ENCODE data around the gene GID4. TPM values are rescaled to one million over a fixed set of nuclear protein-coding genes. Genes with fewer than 3 reads are reported as not detected.

GID4 gene
- total RNA-seq, 1 donor: 5.9 TPM

Other genes starting within 250 kb of the GID4 start
- 59.2 TPM for gene SREBF1, start 202.4 kb upstream of the GID4 start, total RNA-seq
- 23.4 TPM for gene TOM1L2, start 67.0 kb upstream of the GID4 start, total RNA-seq
- gene DRC3, start 66.5 kb upstream of the GID4 start, total RNA-seq: 1.3 TPM
- 40.1 TPM for gene ATPAF2, start 240 bp upstream of the GID4 start, total RNA-seq
- 44.7 TPM for gene DRG2, start 48.5 kb downstream of the GID4 start, total RNA-seq
- gene MYO15A, start 69.3 kb downstream of the GID4 start, total RNA-seq: 1.6 TPM
- gene ALKBH5, start 144.4 kb downstream of the GID4 start, total RNA-seq: 104 TPM
- 34.5 TPM for gene LLGL1, start 186.2 kb downstream of the GID4 start, total RNA-seq
- gene FLII, start 219.3 kb downstream of the GID4 start, total RNA-seq: 378 TPM
- gene MIEF2, start 221.3 kb downstream of the GID4 start, total RNA-seq: 33.7 TPM